Fibroblast of lung (primary cell): ENCODE measurements around the gene THRAP3. TPM values are rescaled to one million over a fixed set of nuclear protein-coding genes. Genes with fewer than 3 reads are reported as not detected.

Experiments used
- DNase-seq, 2 donors: peaks; one replicate each; pipeline versions ENCODE4 v3.0.0 to v3.0.0-alpha.2; 2010; ENCODE audit warnings: low read depth in 2 of 2
- H2AFZ ChIP-seq: 2 replicates; pipeline ENCODE4 v1.5.1; 2012; ENCODE audit warnings: low read length, control low read depth, inconsistent platforms
- H3K27ac ChIP-seq: 2 replicates; pipeline ENCODE4 v1.5.1; 2011; ENCODE audit warnings: low read length, control low read depth; ENCODE audit not compliant: insufficient read depth
- H3K27me3 ChIP-seq: 2 replicates; pipeline ENCODE4 v1.5.1; 2011; ENCODE audit warnings: mild to moderate bottlenecking, low read length; ENCODE audit not compliant: control insufficient read depth, insufficient read depth
- H3K36me3 ChIP-seq: 2 replicates; pipeline ENCODE4 v1.5.1; 2011; ENCODE audit warnings: low read length; ENCODE audit not compliant: control insufficient read depth, insufficient read depth
- H3K4me1 ChIP-seq: 2 replicates; pipeline ENCODE4 v1.5.1; 2011; ENCODE audit warnings: low read length; ENCODE audit not compliant: control insufficient read depth, insufficient read depth; ENCODE audit errors: extremely low read depth
- H3K4me2 ChIP-seq: 2 replicates; pipeline ENCODE4 v1.5.1; 2011; ENCODE audit warnings: low read length, control low read depth; ENCODE audit not compliant: insufficient read depth; ENCODE audit errors: extremely low read depth
- H3K4me3 ChIP-seq, 4 experiments: fragments of 200-600 bp in 1 of 4; sonication (generic) in 1 of 4; replicated peaks in 1 of 4; 2 replicates each; pipeline ENCODE4 v1.5.1; 2011 to 2016; ENCODE audit warnings: low read length in 4 of 4, low read depth in 3 of 4, mild to moderate bottlenecking in 3 of 4, control low read depth in 2 of 4, inconsistent platforms in 1 of 4, mixed read lengths in 1 of 4; ENCODE audit not compliant: insufficient read depth in 1 of 4; ENCODE audit errors: control extremely low read depth in 1 of 4
- H3K79me2 ChIP-seq: 2 replicates; pipeline ENCODE4 v1.5.1; 2012; ENCODE audit warnings: mild to moderate bottlenecking, low read length, inconsistent platforms; ENCODE audit not compliant: control insufficient read depth, insufficient read depth
- H3K9ac ChIP-seq: 2 replicates; pipeline ENCODE4 v1.5.1; 2011; ENCODE audit warnings: mild to moderate bottlenecking, low read length, control low read depth; ENCODE audit not compliant: insufficient read depth
- H3K9me3 ChIP-seq: 2 replicates; pipeline ENCODE4 v1.5.1; 2012; ENCODE audit warnings: low read depth, low read length; ENCODE audit not compliant: control insufficient read depth, insufficient read depth
- H4K20me1 ChIP-seq: 2 replicates; pipeline ENCODE4 v1.5.1; 2011; ENCODE audit warnings: low read length; ENCODE audit not compliant: control insufficient read depth, insufficient read depth; ENCODE audit errors: extremely low read depth
- EZH2 ChIP-seq: IDR thresholded peaks from 2 replicates; pipeline ENCODE4 v1.5.1; 2012; ENCODE audit warnings: low read length, control low read depth, mild to moderate bottlenecking; ENCODE audit errors: missing control alignments
- polyA plus RNA-seq, 2 donors: library from polyadenylated mRNA; depleted of rRNA in 1 of 2; stranded (reverse) in 1 of 2; unstranded in 1 of 2; fragments of >200 nt; gene quantifications; 2 replicates each; pipeline ENCODE4 v1.2.1, GENCODE V29; 2011 to 2012; ENCODE audit warnings: missing spikeins in 1 of 2
- total RNA-seq: library from RNA; depleted of rRNA; stranded (reverse); fragments of >200 nt; gene quantifications from 2 replicates; pipeline ENCODE4 v1.2.1, GENCODE V29; 2014
- TF ChIP-seq, protein P1 (sequence below), 2 donors: IDR thresholded peaks in 1 of 2; conservative IDR thresholded peaks in 1 of 2; 1 replicate in 1 of 2; 2 replicates in 1 of 2; pipeline ENCODE4 v1.5.1; 2011 to 2012; ENCODE audit warnings: low read length in 2 of 2, control low read depth in 1 of 2, inconsistent platforms in 1 of 2, low read depth in 1 of 2, mild to moderate bottlenecking in 1 of 2

The THRAP3 gene
- total and polyA plus RNA-seq, 2 donors (not counting 1 experiment from before 2014, with no cell fraction given) = 92.5 to 97.5 TPM

DNA sequence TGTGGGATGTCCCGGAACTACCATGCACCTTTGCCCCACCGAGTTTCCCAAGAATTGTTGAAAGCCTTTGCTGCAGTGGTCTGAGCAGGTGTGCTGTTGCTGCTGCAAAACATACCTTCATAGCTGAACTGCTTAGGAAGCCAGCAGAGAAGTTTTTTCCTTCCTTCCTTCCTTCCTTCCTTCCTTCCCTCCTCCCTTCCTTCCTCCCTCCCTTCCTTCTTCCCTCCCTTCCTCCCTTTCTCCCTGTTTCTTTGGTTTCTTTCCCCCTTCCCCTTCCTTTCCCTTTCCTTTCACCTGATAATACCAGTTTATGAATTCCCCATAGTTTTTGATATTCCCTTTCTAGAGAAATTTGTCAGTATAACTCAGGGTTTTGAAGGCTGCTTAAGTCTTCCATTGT, 71.1 kb downstream of the THRAP3 start:
- H2AFZ ChIP-seq = no peak overlapping the region
- peaks cover 23% of the 10 kb centered on the region for H3K36me3 ChIP-seq
- DNase-seq = no peak
- H3K9me3 ChIP-seq = no peaks in the 10 kb centered on the region
- no peak for TF ChIP-seq EZH2
- TF ChIP-seq, protein P1, sequence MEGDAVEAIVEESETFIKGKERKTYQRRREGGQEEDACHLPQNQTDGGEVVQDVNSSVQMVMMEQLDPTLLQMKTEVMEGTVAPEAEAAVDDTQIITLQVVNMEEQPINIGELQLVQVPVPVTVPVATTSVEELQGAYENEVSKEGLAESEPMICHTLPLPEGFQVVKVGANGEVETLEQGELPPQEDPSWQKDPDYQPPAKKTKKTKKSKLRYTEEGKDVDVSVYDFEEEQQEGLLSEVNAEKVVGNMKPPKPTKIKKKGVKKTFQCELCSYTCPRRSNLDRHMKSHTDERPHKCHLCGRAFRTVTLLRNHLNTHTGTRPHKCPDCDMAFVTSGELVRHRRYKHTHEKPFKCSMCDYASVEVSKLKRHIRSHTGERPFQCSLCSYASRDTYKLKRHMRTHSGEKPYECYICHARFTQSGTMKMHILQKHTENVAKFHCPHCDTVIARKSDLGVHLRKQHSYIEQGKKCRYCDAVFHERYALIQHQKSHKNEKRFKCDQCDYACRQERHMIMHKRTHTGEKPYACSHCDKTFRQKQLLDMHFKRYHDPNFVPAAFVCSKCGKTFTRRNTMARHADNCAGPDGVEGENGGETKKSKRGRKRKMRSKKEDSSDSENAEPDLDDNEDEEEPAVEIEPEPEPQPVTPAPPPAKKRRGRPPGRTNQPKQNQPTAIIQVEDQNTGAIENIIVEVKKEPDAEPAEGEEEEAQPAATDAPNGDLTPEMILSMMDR (conservative IDR thresholded peaks at IDR 0.05 in 1 of 2, IDR thresholded peaks at IDR 0.05 in 1 of 2; ENCODE audit: low read depth in 1 of 2, low read length in 2 of 2) = no peak
- no peaks in the 10 kb centered on the region for H4K20me1 ChIP-seq
- H3K27me3 ChIP-seq = no peaks in the 10 kb centered on the region
- H3K4me1 ChIP-seq = peaks cover 6% of the 10 kb centered on the region
- no peak overlapping the region for H3K4me2 ChIP-seq
- H3K9ac ChIP-seq = no peak overlapping the region
- peaks cover 2% of the 10 kb centered on the region for H3K79me2 ChIP-seq
- no peak overlapping the region for H3K4me3 ChIP-seq
- no peak overlapping the region for H3K27ac ChIP-seq

DNA sequence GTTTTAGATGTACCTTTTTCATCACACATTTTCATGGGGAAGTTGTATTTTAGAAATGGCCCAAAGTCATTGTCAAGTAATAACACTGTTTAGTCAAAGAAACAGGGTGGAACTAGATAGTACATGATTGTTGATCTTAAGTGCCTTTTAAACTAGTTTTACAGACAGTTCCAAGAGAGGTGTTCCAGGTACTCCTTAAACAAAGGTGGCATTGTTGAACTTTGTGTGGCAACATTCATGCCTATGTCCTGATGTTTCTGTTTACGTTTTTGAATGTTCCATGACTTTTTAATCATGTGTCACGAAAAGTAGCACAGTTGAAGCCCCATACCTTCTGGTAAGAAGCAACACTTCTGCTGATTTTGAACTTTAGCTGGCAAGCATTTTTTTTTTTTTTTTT, 72.8 kb downstream of the THRAP3 start:
- no peaks in the 10 kb centered on the region for H3K79me2 ChIP-seq
- H3K4me1 ChIP-seq = peaks cover 2% of the 10 kb centered on the region
- H4K20me1 ChIP-seq = no peaks in the 10 kb centered on the region
- H3K9me3 ChIP-seq = no peaks in the 10 kb centered on the region
- H3K36me3 ChIP-seq = peaks cover 26% of the 10 kb centered on the region
- H3K27me3 ChIP-seq = no peaks in the 10 kb centered on the region
- no peak for DNase-seq
- no peak overlapping the region for H3K4me3 ChIP-seq
- no peak overlapping the region for H2AFZ ChIP-seq
- H3K4me2 ChIP-seq = no peak overlapping the region
- no peak overlapping the region for H3K9ac ChIP-seq
- no peak overlapping the region for H3K27ac ChIP-seq
- TF ChIP-seq, protein P1 (conservative IDR thresholded peaks at IDR 0.05 in 1 of 2, IDR thresholded peaks at IDR 0.05 in 1 of 2; ENCODE audit: low read depth in 1 of 2, low read length in 2 of 2) = no peak
- TF ChIP-seq EZH2 = no peak

DNA sequence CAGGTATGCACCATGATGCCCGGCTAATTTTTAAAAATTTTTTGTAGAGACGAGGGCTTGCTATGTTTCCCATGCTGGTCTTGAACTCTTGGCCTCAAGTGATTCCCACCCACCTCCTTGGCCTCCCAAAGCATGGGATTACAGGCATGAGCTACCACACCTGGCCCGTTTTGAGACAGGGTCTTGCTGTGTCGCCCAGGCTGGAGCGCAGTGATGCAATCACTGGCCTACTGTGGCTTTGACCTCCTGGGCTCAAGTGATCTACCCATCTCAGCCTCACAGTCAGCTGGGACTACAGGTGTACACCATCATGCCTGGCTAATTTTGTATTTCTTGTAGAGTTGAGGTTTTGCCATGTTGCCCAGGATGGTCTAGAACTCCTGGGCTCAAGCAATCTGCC, 74.4 kb downstream of the THRAP3 start:
- no peaks in the 10 kb centered on the region for H3K9me3 ChIP-seq
- TF ChIP-seq, protein P1 (conservative IDR thresholded peaks at IDR 0.05 in 1 of 2, IDR thresholded peaks at IDR 0.05 in 1 of 2; ENCODE audit: low read depth in 1 of 2, low read length in 2 of 2) = no peak
- TF ChIP-seq EZH2 = no peak
- H3K4me3 ChIP-seq = no peak overlapping the region
- H3K36me3 ChIP-seq = peaks cover 26% of the 10 kb centered on the region
- H4K20me1 ChIP-seq = no peaks in the 10 kb centered on the region
- H3K79me2 ChIP-seq = no peaks in the 10 kb centered on the region
- H3K27me3 ChIP-seq = no peaks in the 10 kb centered on the region
- no peak for DNase-seq
- H3K4me1 ChIP-seq = peaks cover 2% of the 10 kb centered on the region
- no peak overlapping the region for H2AFZ ChIP-seq
- no peak overlapping the region for H3K9ac ChIP-seq
- no peak overlapping the region for H3K4me2 ChIP-seq
- H3K27ac ChIP-seq = no peak overlapping the region
